WTC11 (cell line): ENCODE data around the gene KLF7. TPM values are rescaled to one million over a fixed set of nuclear protein-coding genes. Genes with fewer than 3 reads are reported as not detected.

Experiments
- ATAC-seq: fragments of 200-7000 bp; cut with Tn5 transposase; 2 replicates; pipeline ENCODE4 v1.10.0; 2021; ENCODE audit warnings: mild to moderate bottlenecking, moderate library complexity
- CTCF ChIA-PET: fragments of 300-600 bp; sonication (Branson Sonifier 250); formaldehyde crosslinking; loops from one replicate; lab custom pipeline; 2021; ENCODE audit warnings: antibody characterized with exemption; lab: Charles Lee
- POLR2A ChIA-PET: fragments of 350-600 bp; sonication (Branson Sonifier 250); formaldehyde crosslinking; loops from one replicate; lab custom pipeline; 2021; ENCODE audit warnings: antibody characterized with exemption; lab: Charles Lee
- DNase-seq: peaks from one replicate; pipeline ENCODE4 v3.0.0; 2021; ENCODE audit warnings: low spot score
- H3K27ac Mint-ChIP-seq: 2 replicates; pipeline ENCODE4 v1.8.0; 2021; ENCODE audit warnings: mixed read lengths
- H3K27me3 Mint-ChIP-seq: 2 replicates; pipeline ENCODE4 v1.8.0; 2021; ENCODE audit warnings: low read depth, mild to moderate bottlenecking, moderate library complexity, mixed read lengths
- H3K36me3 Mint-ChIP-seq: 2 replicates; pipeline ENCODE4 v1.8.0; 2021; ENCODE audit warnings: mixed read lengths
- H3K4me1 Mint-ChIP-seq: 2 replicates; pipeline ENCODE4 v1.8.0; 2022; ENCODE audit warnings: mixed read lengths
- H3K4me3 Mint-ChIP-seq: 2 replicates; pipeline ENCODE4 v1.8.0; 2021; ENCODE audit warnings: mild to moderate bottlenecking, moderate library complexity, mixed read lengths
- H3K9me3 Mint-ChIP-seq: 2 replicates; pipeline ENCODE4 v1.8.0; 2021; ENCODE audit warnings: mixed read lengths
- ETV6 ChIP-seq: sonication (generic); formaldehyde crosslinking; IDR thresholded peaks from 2 replicates; pipeline ENCODE4 v1.8.1; 2022; ENCODE audit warnings: mild to moderate bottlenecking, missing genetic modification reagents
- FOXK1 ChIP-seq: sonication (generic); formaldehyde crosslinking; IDR thresholded peaks from 2 replicates; pipeline ENCODE4 v1.8.0; 2022; ENCODE audit warnings: mild to moderate bottlenecking, moderate library complexity, missing genetic modification reagents
- IRF2 ChIP-seq: sonication (generic); formaldehyde crosslinking; IDR thresholded peaks from 2 replicates; pipeline ENCODE4 v1.8.0; 2022; ENCODE audit warnings: low read depth, missing genetic modification reagents, borderline replicate concordance
- NR3C1 ChIP-seq: sonication (generic); formaldehyde crosslinking; conservative IDR thresholded peaks from 2 replicates; pipeline ENCODE4 v1.8.1; 2023; ENCODE audit warnings: low read depth, mild to moderate bottlenecking, missing genetic modification reagents
- RORB ChIP-seq: fragments of 250-450 bp; sonication (Bioruptor Pico); IDR thresholded peaks from 2 replicates; pipeline ENCODE4 v1.9.0; 2021; ENCODE audit warnings: mild to moderate bottlenecking
- SOX15 ChIP-seq: fragments of 250-450 bp; sonication (Bioruptor Pico); IDR thresholded peaks from 2 replicates; pipeline ENCODE4 v1.9.0; 2021; ENCODE audit warnings: mild to moderate bottlenecking
- ZNF121 ChIP-seq: sonication (generic); formaldehyde crosslinking; IDR thresholded peaks from 2 replicates; pipeline ENCODE4 v1.8.0; 2023; ENCODE audit warnings: missing genetic modification reagents
- ZNF263 ChIP-seq: sonication (generic); formaldehyde crosslinking; IDR thresholded peaks from 2 replicates; pipeline ENCODE4 v1.8.1; 2022; ENCODE audit warnings: low read depth, mild to moderate bottlenecking, moderate library complexity, missing genetic modification reagents
- ZNF396 ChIP-seq: fragments of 250-450 bp; sonication (Bioruptor Pico); IDR thresholded peaks from 2 replicates; pipeline ENCODE4 v1.8.0; 2021; ENCODE audit warnings: mild to moderate bottlenecking, moderate library complexity, borderline replicate concordance
- ZNF423 ChIP-seq: fragments of 250-450 bp; sonication (Bioruptor Pico); IDR thresholded peaks from 2 replicates; pipeline ENCODE4 v2.1.2; 2022; ENCODE audit warnings: mild to moderate bottlenecking, moderate library complexity
- total RNA-seq: library from RNA; stranded (reverse); gene quantifications from 3 replicates; pipeline ENCODE4 v1.2.3, GENCODE V29; 2021
- TF ChIP-seq, protein P1 (sequence below): sonication (generic); formaldehyde crosslinking; IDR thresholded peaks from 2 replicates; pipeline ENCODE4 v1.8.0; 2023; ENCODE audit warnings: mild to moderate bottlenecking, missing genetic modification reagents
- TF ChIP-seq, protein P2 (sequence below): fragments of 200-600 bp; IDR thresholded peaks from 2 replicates; pipeline ENCODE4 v1.8.0; 2022; ENCODE audit warnings: antibody characterized with exemption
- TF ChIP-seq, protein P3 (sequence below): sonication (generic); formaldehyde crosslinking; IDR thresholded peaks from 2 replicates; pipeline ENCODE4 v1.8.1; 2022; ENCODE audit warnings: mild to moderate bottlenecking, missing genetic modification reagents, moderate library complexity, borderline replicate concordance
- TF ChIP-seq, protein P4 (sequence below): sonication (generic); formaldehyde crosslinking; conservative IDR thresholded peaks from 2 replicates; pipeline ENCODE4 v1.8.1; 2022; ENCODE audit warnings: mild to moderate bottlenecking, missing genetic modification reagents
- TF ChIP-seq, protein P5 (sequence below): sonication (generic); formaldehyde crosslinking; IDR thresholded peaks from 2 replicates; pipeline ENCODE4 v1.8.0; 2023; ENCODE audit warnings: missing genetic modification reagents
- TF ChIP-seq, protein P6 (sequence below): fragments of 250-450 bp; sonication (Bioruptor Pico); IDR thresholded peaks from 2 replicates; pipeline ENCODE4 v1.8.0; 2021; ENCODE audit warnings: mild to moderate bottlenecking
- TF ChIP-seq, protein P7 (sequence below): sonication (generic); formaldehyde crosslinking; IDR thresholded peaks from 2 replicates; pipeline ENCODE4 v1.8.1; 2022; ENCODE audit warnings: missing genetic modification reagents, borderline replicate concordance
- TF ChIP-seq, protein P8 (sequence below): fragments of 250-450 bp; sonication (Bioruptor Pico); IDR thresholded peaks from 2 replicates; pipeline ENCODE4 v1.9.0; 2021; ENCODE audit warnings: mild to moderate bottlenecking
- TF ChIP-seq, protein P9 (sequence below): sonication (generic); formaldehyde crosslinking; IDR thresholded peaks from 2 replicates; pipeline ENCODE4 v1.8.1; 2023; ENCODE audit warnings: mild to moderate bottlenecking, missing genetic modification reagents, borderline replicate concordance

Gene KLF7
- total RNA-seq, 1 experiment from 2014 or later = 25.4 TPM

DNA sequence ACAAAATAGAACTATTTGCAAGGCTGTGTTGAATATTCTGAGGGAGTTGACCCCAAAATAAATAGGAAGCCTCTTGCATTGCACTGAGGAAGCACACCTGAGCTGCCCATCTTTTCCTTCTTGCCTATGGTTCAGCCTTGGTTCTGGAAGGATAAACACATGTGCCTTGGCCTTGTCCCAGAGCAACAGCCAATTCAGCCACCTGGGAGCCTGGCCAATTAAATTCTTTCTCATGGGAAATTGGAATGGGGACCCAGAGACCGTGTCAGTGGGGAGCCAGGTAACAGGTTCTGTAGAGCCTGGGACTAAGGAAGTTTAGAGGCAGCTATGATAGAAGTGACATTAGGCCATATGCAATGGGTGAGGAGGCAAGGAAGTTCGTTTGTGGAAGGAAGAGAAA, 99.6 kb downstream of the KLF7 start (continued):
- TF ChIP-seq, protein P1, sequence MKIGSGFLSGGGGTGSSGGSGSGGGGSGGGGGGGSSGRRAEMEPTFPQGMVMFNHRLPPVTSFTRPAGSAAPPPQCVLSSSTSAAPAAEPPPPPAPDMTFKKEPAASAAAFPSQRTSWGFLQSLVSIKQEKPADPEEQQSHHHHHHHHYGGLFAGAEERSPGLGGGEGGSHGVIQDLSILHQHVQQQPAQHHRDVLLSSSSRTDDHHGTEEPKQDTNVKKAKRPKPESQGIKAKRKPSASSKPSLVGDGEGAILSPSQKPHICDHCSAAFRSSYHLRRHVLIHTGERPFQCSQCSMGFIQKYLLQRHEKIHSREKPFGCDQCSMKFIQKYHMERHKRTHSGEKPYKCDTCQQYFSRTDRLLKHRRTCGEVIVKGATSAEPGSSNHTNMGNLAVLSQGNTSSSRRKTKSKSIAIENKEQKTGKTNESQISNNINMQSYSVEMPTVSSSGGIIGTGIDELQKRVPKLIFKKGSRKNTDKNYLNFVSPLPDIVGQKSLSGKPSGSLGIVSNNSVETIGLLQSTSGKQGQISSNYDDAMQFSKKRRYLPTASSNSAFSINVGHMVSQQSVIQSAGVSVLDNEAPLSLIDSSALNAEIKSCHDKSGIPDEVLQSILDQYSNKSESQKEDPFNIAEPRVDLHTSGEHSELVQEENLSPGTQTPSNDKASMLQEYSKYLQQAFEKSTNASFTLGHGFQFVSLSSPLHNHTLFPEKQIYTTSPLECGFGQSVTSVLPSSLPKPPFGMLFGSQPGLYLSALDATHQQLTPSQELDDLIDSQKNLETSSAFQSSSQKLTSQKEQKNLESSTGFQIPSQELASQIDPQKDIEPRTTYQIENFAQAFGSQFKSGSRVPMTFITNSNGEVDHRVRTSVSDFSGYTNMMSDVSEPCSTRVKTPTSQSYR (CRISPR knock-in tag) = no peak
- TF ChIP-seq, protein P2, sequence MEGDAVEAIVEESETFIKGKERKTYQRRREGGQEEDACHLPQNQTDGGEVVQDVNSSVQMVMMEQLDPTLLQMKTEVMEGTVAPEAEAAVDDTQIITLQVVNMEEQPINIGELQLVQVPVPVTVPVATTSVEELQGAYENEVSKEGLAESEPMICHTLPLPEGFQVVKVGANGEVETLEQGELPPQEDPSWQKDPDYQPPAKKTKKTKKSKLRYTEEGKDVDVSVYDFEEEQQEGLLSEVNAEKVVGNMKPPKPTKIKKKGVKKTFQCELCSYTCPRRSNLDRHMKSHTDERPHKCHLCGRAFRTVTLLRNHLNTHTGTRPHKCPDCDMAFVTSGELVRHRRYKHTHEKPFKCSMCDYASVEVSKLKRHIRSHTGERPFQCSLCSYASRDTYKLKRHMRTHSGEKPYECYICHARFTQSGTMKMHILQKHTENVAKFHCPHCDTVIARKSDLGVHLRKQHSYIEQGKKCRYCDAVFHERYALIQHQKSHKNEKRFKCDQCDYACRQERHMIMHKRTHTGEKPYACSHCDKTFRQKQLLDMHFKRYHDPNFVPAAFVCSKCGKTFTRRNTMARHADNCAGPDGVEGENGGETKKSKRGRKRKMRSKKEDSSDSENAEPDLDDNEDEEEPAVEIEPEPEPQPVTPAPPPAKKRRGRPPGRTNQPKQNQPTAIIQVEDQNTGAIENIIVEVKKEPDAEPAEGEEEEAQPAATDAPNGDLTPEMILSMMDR = no peak
- TF ChIP-seq RORB (no peak), NR3C1 (CRISPR knock-in tag) (no peak), ZNF263 (CRISPR knock-in tag) (no peak), ETV6 (no peak)
- TF ChIP-seq, protein P3, sequence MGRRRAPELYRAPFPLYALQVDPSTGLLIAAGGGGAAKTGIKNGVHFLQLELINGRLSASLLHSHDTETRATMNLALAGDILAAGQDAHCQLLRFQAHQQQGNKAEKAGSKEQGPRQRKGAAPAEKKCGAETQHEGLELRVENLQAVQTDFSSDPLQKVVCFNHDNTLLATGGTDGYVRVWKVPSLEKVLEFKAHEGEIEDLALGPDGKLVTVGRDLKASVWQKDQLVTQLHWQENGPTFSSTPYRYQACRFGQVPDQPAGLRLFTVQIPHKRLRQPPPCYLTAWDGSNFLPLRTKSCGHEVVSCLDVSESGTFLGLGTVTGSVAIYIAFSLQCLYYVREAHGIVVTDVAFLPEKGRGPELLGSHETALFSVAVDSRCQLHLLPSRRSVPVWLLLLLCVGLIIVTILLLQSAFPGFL (CRISPR knock-in tag) = no peak
- TF ChIP-seq, protein P4, sequence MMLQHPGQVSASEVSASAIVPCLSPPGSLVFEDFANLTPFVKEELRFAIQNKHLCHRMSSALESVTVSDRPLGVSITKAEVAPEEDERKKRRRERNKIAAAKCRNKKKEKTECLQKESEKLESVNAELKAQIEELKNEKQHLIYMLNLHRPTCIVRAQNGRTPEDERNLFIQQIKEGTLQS (CRISPR knock-in tag) = no peak

DNA sequence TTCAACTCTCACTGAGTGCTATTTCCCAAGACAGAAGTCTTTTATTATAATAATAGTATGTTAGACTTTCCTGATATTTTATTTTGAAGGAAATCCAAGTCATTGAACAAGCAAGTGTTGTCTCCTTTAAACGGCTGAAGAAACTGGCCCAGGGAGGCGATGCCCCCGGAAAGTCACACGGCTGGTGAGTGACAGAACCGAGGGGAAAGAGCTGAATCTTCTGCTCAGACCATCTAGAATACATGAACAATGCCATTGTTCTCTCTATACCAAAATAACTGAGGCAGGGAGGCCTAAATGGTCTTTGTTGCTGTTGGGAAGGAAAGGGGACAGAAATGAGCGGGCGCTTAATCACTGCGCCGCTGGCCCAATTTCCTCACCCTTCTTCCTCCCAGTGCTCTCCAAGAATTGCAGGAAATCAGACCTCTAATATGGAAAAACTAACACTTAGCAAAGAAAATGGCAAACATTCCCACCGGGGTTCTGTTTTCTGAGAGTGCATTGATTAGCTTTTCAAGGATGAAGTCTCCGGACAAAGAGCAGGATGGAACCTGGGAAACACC, 101.5 kb downstream of the KLF7 start:
- no peaks in the 10 kb centered on the region for H3K9me3 Mint-ChIP-seq
- ChIA-PET CTCF (no interaction called here), POLR2A (interaction anchor here (1.1 kb wide), 1 partner anchor 103 kb away, joined by 4 read pairs; no protein-coding TSS in a partner anchor)
- no peak overlapping the region for H3K4me3 Mint-ChIP-seq
- no peaks in the 10 kb centered on the region for H3K27me3 Mint-ChIP-seq
- DNase-seq (no peak), ATAC-seq (no peak)
- peaks cover 9% of the 10 kb centered on the region for H3K4me1 Mint-ChIP-seq
- no peak overlapping the region for H3K27ac Mint-ChIP-seq
- H3K36me3 Mint-ChIP-seq = no peaks in the 10 kb centered on the region
- TF ChIP-seq, protein P5, sequence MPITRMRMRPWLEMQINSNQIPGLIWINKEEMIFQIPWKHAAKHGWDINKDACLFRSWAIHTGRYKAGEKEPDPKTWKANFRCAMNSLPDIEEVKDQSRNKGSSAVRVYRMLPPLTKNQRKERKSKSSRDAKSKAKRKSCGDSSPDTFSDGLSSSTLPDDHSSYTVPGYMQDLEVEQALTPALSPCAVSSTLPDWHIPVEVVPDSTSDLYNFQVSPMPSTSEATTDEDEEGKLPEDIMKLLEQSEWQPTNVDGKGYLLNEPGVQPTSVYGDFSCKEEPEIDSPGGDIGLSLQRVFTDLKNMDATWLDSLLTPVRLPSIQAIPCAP (CRISPR knock-in tag) = no peak
- TF ChIP-seq IRF2 (no peak), SOX15 (no peak), ZNF396 (CRISPR knock-in tag) (no peak), FOXK1 (CRISPR knock-in tag) (no peak), ZNF423 (CRISPR knock-in tag) (no peak), ZNF121 (no peak)
- TF ChIP-seq, protein P6, sequence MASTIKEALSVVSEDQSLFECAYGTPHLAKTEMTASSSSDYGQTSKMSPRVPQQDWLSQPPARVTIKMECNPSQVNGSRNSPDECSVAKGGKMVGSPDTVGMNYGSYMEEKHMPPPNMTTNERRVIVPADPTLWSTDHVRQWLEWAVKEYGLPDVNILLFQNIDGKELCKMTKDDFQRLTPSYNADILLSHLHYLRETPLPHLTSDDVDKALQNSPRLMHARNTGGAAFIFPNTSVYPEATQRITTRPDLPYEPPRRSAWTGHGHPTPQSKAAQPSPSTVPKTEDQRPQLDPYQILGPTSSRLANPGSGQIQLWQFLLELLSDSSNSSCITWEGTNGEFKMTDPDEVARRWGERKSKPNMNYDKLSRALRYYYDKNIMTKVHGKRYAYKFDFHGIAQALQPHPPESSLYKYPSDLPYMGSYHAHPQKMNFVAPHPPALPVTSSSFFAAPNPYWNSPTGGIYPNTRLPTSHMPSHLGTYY = no peak
- TF ChIP-seq, protein P7, sequence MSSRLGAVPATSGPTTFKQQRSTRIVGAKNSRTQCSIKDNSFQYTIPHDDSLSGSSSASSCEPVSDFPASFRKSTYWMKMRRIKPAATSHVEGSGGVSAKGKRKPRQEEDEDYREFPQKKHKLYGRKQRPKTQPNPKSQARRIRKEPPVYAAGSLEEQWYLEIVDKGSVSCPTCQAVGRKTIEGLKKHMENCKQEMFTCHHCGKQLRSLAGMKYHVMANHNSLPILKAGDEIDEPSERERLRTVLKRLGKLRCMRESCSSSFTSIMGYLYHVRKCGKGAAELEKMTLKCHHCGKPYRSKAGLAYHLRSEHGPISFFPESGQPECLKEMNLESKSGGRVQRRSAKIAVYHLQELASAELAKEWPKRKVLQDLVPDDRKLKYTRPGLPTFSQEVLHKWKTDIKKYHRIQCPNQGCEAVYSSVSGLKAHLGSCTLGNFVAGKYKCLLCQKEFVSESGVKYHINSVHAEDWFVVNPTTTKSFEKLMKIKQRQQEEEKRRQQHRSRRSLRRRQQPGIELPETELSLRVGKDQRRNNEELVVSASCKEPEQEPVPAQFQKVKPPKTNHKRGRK (CRISPR knock-in tag) = no peak
- TF ChIP-seq, protein P8, sequence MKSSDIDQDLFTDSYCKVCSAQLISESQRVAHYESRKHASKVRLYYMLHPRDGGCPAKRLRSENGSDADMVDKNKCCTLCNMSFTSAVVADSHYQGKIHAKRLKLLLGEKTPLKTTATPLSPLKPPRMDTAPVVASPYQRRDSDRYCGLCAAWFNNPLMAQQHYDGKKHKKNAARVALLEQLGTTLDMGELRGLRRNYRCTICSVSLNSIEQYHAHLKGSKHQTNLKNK (CRISPR knock-in tag) = no peak
- TF ChIP-seq, protein P9, sequence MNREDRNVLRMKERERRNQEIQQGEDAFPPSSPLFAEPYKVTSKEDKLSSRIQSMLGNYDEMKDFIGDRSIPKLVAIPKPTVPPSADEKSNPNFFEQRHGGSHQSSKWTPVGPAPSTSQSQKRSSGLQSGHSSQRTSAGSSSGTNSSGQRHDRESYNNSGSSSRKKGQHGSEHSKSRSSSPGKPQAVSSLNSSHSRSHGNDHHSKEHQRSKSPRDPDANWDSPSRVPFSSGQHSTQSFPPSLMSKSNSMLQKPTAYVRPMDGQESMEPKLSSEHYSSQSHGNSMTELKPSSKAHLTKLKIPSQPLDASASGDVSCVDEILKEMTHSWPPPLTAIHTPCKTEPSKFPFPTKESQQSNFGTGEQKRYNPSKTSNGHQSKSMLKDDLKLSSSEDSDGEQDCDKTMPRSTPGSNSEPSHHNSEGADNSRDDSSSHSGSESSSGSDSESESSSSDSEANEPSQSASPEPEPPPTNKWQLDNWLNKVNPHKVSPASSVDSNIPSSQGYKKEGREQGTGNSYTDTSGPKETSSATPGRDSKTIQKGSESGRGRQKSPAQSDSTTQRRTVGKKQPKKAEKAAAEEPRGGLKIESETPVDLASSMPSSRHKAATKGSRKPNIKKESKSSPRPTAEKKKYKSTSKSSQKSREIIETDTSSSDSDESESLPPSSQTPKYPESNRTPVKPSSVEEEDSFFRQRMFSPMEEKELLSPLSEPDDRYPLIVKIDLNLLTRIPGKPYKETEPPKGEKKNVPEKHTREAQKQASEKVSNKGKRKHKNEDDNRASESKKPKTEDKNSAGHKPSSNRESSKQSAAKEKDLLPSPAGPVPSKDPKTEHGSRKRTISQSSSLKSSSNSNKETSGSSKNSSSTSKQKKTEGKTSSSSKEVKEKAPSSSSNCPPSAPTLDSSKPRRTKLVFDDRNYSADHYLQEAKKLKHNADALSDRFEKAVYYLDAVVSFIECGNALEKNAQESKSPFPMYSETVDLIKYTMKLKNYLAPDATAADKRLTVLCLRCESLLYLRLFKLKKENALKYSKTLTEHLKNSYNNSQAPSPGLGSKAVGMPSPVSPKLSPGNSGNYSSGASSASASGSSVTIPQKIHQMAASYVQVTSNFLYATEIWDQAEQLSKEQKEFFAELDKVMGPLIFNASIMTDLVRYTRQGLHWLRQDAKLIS = no peak
